OCI-LY3 (cell line): ENCODE data around the gene TIMP4.
A peak's percentile ranks its signal among the peaks of the same experiment; 100 is the strongest.

Experiments used
- H2AFZ ChIP-seq: fragments of 200-600, 300-600 bp; shearing (Covaris generic); 2 replicates; pipeline ENCODE4 v1.6.0; 2014; ENCODE audit warnings: antibody characterized with exemption, low read depth, low read length
- H3K27ac ChIP-seq: fragments of 200-600, 300-600 bp; sonication (generic); 2 replicates; pipeline ENCODE4 v1.5.1; 2014; ENCODE audit warnings: mild to moderate bottlenecking, low read length, moderate library complexity, mixed read lengths
- H3K27me3 ChIP-seq: fragments of 200-600, 300-600 bp; sonication (generic); 2 replicates; pipeline ENCODE4 v1.6.1; 2014; ENCODE audit warnings: low read depth, low read length, mixed read lengths
- H3K36me3 ChIP-seq: fragments of 200-600, 300-600 bp; sonication (generic); replicated peaks from 2 replicates; pipeline ENCODE3; 2014; ENCODE audit warnings: low read depth, low read length, mixed read lengths
- H3K4me1 ChIP-seq: fragments of 300-600, 200-600 bp; sonication (generic); 2 replicates; pipeline ENCODE4 v1.6.1; 2014; ENCODE audit warnings: low read length, mixed read lengths
- H3K4me2 ChIP-seq: fragments of 200-600, 300-600 bp; sonication (generic); 2 replicates; pipeline ENCODE4 v1.6.1; 2014; ENCODE audit warnings: low read length, mixed read lengths
- H3K4me3 ChIP-seq: fragments of 300-600, 200-600 bp; sonication (generic); 2 replicates; pipeline ENCODE4 v1.5.1; 2014; ENCODE audit warnings: antibody characterized with exemption, mild to moderate bottlenecking, low read length, moderate library complexity
- H3K79me2 ChIP-seq: fragments of 300-600, 200-600 bp; shearing (Covaris generic); 2 replicates; pipeline ENCODE4 v1.6.1; 2014; ENCODE audit warnings: mild to moderate bottlenecking, low read length, mixed read lengths
- H3K9ac ChIP-seq: fragments of 300-600, 200-600 bp; shearing (Covaris generic); 2 replicates; pipeline ENCODE4 v1.6.0; 2014; ENCODE audit warnings: mild to moderate bottlenecking, low read length, moderate library complexity
- H3K9me3 ChIP-seq: fragments of 200-600, 300-600 bp; shearing (Covaris generic); 2 replicates; pipeline ENCODE4 v1.6.1; 2014; ENCODE audit warnings: low read length, mixed read lengths; ENCODE audit not compliant: insufficient read depth
- H4K20me1 ChIP-seq: fragments of 200-600, 300-600 bp; sonication (generic); 2 replicates; pipeline ENCODE4 v1.6.1; 2016; ENCODE audit warnings: low read length, mixed read lengths; ENCODE audit not compliant: insufficient read depth
- EZH2phosphoT487 ChIP-seq: fragments of 200-600 bp; shearing (Covaris generic); IDR thresholded peaks from 2 replicates; pipeline ENCODE4 v1.6.1; 2018; ENCODE audit warnings: antibody characterized with exemption, mixed run types, low read depth
- TF ChIP-seq, protein P1 (sequence below): fragments of 200-600, 300-600 bp; sonication (generic); IDR thresholded peaks from 2 replicates; pipeline ENCODE4 v1.5.1; 2014; ENCODE audit warnings: antibody characterized with exemption, low read length, low read depth

Gene TIMP4

DNA sequence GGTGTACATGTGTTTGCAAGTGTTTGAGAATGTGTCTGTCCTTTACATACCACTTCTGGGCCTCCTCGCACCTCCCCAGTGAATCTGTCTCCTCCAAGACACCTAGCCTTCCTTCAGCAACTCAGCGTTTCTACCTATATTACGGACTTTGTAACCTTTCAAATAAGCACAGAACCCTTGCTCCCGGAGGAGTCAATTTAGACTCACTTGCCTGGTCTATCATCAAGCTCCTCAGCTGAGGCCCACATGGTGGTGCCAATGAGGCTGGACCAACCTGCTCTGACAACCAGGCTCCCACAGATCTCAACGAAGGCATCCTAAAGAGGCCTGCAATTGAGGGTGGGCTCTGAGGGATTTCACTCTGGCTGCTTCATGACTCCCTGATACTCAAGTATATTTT, 32.8 kb upstream of the TIMP4 start:
- no peak overlapping the region for H3K27ac ChIP-seq
- no peak overlapping the region for H2AFZ ChIP-seq
- H3K27me3 ChIP-seq = peaks cover 16% of the 10 kb centered on the region
- no peak overlapping the region for H3K9ac ChIP-seq
- H3K79me2 ChIP-seq = no peaks in the 10 kb centered on the region
- no peaks in the 10 kb centered on the region for H4K20me1 ChIP-seq
- no peak overlapping the region for H3K4me2 ChIP-seq
- H3K4me1 ChIP-seq = peaks cover 71% of the 10 kb centered on the region
- TF ChIP-seq, protein P1, sequence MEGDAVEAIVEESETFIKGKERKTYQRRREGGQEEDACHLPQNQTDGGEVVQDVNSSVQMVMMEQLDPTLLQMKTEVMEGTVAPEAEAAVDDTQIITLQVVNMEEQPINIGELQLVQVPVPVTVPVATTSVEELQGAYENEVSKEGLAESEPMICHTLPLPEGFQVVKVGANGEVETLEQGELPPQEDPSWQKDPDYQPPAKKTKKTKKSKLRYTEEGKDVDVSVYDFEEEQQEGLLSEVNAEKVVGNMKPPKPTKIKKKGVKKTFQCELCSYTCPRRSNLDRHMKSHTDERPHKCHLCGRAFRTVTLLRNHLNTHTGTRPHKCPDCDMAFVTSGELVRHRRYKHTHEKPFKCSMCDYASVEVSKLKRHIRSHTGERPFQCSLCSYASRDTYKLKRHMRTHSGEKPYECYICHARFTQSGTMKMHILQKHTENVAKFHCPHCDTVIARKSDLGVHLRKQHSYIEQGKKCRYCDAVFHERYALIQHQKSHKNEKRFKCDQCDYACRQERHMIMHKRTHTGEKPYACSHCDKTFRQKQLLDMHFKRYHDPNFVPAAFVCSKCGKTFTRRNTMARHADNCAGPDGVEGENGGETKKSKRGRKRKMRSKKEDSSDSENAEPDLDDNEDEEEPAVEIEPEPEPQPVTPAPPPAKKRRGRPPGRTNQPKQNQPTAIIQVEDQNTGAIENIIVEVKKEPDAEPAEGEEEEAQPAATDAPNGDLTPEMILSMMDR = peak; percentile 12; the same call in 1 of the 2 replicates
- no peak for TF ChIP-seq EZH2phosphoT487
- H3K9me3 ChIP-seq = no peaks in the 10 kb centered on the region
- no peak overlapping the region for H3K4me3 ChIP-seq
- H3K36me3 ChIP-seq = no peaks in the 10 kb centered on the region

DNA sequence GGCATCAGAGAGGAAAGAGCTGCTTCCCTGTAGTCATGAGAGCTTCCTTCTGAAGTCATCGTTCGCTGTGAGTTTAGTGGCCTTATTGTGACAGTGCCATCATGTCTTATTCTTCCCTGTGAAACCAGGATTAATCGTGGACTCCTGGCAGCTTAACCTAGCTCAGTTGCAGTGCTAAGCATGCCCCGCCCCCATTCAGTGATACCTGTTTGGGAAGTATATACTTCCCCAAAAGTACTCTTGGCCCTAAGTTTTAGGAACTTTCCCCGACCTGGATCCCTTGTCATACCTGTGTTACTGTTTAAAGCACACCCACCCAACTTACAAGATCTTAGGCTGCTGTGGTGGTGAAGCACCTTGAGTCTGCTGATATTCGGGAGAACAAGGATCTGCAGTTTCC, 32.1 kb upstream of the TIMP4 start:
- Histone ChIP-seq H3K9ac (no peak overlapping the region), H3K27me3 (peaks cover 23% of the 10 kb centered on the region), H3K27ac (no peak overlapping the region), H4K20me1 (no peaks in the 10 kb centered on the region), H3K79me2 (no peaks in the 10 kb centered on the region), H3K4me3 (no peak overlapping the region), H2AFZ (no peak overlapping the region), H3K9me3 (no peaks in the 10 kb centered on the region), H3K36me3 (no peaks in the 10 kb centered on the region), H3K4me1 (peaks cover 67% of the 10 kb centered on the region), H3K4me2 (no peak overlapping the region)
- TF ChIP-seq EZH2phosphoT487 = no peak
- TF ChIP-seq, protein P1 = no peak

DNA sequence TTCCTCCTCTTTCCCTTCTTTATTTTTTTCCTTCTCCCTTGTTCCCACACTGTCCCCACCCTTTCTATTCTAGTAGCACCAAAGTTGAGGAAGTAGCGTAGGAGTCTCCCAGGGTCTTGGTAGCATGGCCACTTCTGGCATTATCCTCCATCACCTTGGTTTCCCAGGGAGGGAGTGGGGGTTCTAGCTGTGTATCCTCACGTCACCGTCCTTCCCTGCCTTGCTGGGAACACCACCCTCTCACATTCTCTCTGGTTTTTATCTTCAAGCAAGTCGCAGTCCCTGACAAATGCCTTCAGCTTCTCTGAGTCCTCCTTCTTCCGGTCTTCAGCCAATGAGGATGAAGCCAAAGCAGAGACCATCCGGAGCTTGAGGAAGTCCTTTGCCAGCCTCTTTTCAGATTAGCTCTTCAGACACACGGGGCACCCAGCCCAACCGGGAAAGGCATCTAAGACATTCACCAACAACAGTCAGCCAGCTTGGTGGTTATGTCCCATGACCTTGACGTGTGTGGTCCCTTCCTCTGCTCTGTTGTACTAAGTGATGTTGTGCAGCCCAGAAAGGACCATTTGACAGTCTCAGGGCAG, 31.6 kb upstream of the TIMP4 start:
- no peak overlapping the region for H3K9ac ChIP-seq
- H4K20me1 ChIP-seq = no peaks in the 10 kb centered on the region
- no peak overlapping the region for H3K4me2 ChIP-seq
- H3K27me3 ChIP-seq = peaks cover 25% of the 10 kb centered on the region
- no peak overlapping the region for H3K4me3 ChIP-seq
- no peaks in the 10 kb centered on the region for H3K9me3 ChIP-seq
- TF ChIP-seq EZH2phosphoT487 = no peak
- TF ChIP-seq, protein P1 = no peak
- no peak overlapping the region for H2AFZ ChIP-seq
- H3K79me2 ChIP-seq = no peaks in the 10 kb centered on the region
- H3K4me1 ChIP-seq = peaks cover 65% of the 10 kb centered on the region
- H3K36me3 ChIP-seq = no peaks in the 10 kb centered on the region
- H3K27ac ChIP-seq = no peak overlapping the region

DNA sequence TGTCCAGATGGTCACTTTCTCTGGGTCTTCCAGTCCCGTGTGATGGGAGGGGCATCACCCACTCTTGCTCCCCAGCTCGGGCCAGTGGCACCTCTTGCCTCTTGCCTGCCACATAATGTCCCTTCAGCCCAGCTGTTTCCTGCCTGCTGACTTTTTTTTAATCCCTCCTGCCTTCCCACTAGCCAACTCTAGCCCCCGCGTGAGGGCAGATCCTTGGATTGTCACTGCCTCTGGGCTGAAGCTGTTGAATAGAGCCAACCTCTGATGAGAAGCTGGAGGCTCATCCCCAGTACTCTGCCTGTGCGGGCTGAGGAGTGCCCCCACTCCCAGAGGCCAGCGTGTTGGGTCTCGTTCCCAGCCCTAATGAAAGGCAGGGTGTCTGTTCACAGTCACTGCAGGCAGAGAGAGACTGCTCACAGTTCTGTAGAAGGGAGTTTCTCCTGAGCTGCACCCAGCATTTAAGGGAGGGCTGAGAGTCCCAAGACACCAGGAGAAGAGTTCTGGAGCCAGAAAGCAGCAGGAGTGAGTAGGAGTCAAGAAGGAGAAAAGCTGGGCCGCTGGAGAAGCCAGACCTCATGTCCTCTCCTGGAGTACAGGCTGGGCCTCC, 30.1 kb upstream of the TIMP4 start:
- Histone ChIP-seq H2AFZ (no peak overlapping the region), H3K27ac (no peak overlapping the region)
- TF ChIP-seq EZH2phosphoT487 = no peak
- TF ChIP-seq, protein P1 = no peak

More for the DNA sequence above, 30.1 kb upstream of the TIMP4 start:
- Histone ChIP-seq H3K79me2 (no peaks in the 10 kb centered on the region), H3K4me1 (peaks cover 50% of the 10 kb centered on the region), H3K27me3 (peaks cover 25% of the 10 kb centered on the region), H3K4me3 (no peak overlapping the region), H3K9me3 (no peaks in the 10 kb centered on the region), H3K36me3 (no peaks in the 10 kb centered on the region), H3K4me2 (peak overlapping the region; percentile 87), H4K20me1 (no peaks in the 10 kb centered on the region), H3K9ac (no peak overlapping the region)
